Right lobe of liver (tissue), 6 donors: ENCODE data around the gene FBRSL1. TPM values are rescaled to one million over a fixed set of nuclear protein-coding genes. Genes with fewer than 3 reads are reported as not detected.
A peak's percentile ranks its signal among the peaks of the same experiment; 100 is the strongest.

Experiments
- ATAC-seq, 4 donors: fragments of 200-7000 bp; cut with Tn5 transposase; one replicate each; pipeline ENCODE4 v1.9.1; 2020; ENCODE audit warnings: mild to moderate bottlenecking in 4 of 4, moderate library complexity in 4 of 4
- DNase-seq, 3 donors: peaks; one replicate each; pipeline ENCODE4 v3.0.0-alpha.2; 2020
- H3K27ac ChIP-seq, 3 donors: fragments of 200-600 bp; one replicate each; pipeline ENCODE4 v1.8.0; 2022
- H3K27me3 ChIP-seq, 2 donors: fragments of 200-600 bp; one replicate each; pipeline ENCODE4 v1.8.0; 2022
- H3K36me3 ChIP-seq, 4 donors: fragments of 200-600 bp; sonication (generic) in 1 of 4; one replicate each; pipeline versions ENCODE4 v1.5.1 to v1.8.0; 2017 to 2022; ENCODE audit warnings: control low read depth in 1 of 4
- H3K4me1 ChIP-seq, 4 donors: fragments of 200-600 bp; sonication (generic) in 1 of 4; one replicate each; pipeline versions ENCODE4 v1.5.1 to v1.8.0; 2017 to 2022; ENCODE audit warnings: control low read depth in 1 of 4
- H3K4me3 ChIP-seq, 3 donors: fragments of 200-600 bp; one replicate each; pipeline ENCODE4 v1.8.0; 2022
- H3K9me3 ChIP-seq, 4 donors: fragments of 200-600 bp; sonication (generic) in 1 of 4; one replicate each; pipeline versions ENCODE4 v1.5.1 to v1.8.0; 2017 to 2022; ENCODE audit warnings: control low read depth in 1 of 4
- CTCF ChIP-seq, 4 donors: fragments of 200-600 bp in 3 of 4; fragments of 450-650 bp in 1 of 4; IDR thresholded peaks; one replicate each; pipeline versions ENCODE4 v1.5.1 to v1.8.0; 2016 to 2022; ENCODE audit warnings: antibody characterized with exemption in 4 of 4, mild to moderate bottlenecking in 2 of 4
- POLR2A ChIP-seq: fragments of 450-650 bp; IDR thresholded peaks from one replicate; pipeline ENCODE4 v1.6.1; 2017; ENCODE audit warnings: antibody characterized with exemption, mild to moderate bottlenecking
- WGBS: methylation state at CpG from one replicate; pipeline ENCODE4 v1.1.6; 2018; ENCODE audit warnings: low coverage, low lambda C conversion rate; ENCODE audit not compliant: insufficient coverage; ENCODE audit errors: missing lambda C conversion rate; 5-methylcytosine and 5-hydroxymethylcytosine counted together
- intact Hi-C, 2 donors: fragments of 100-400 bp; cut with DNase I; formaldehyde crosslinking; loops; one replicate each; pipeline versions ENCODE4 v1.11.2 to v1.14.1; 2022
- total RNA-seq, 6 experiments: library from RNA; depleted of rRNA in 2 of 6; stranded (reverse); fragments of >200 nt in 2 of 6; fragmentation: NEBNext Ultra II Directional in 3 of 6; extraction: Animal tissue kit (Norgen Biotek cat#: 25700) in 3 of 6; gene quantifications; one replicate each; pipeline versions ENCODE4 v1.1.0 to v1.2.4, GENCODE V29; 2016 to 2023
- donor health status: DM: no; HTN: yes; CAD: no.
- donor health status: DM: no; HTN: no; CAD: no.
- donor health status: DM: no; HTN: no; CAD: no.
- donor health status: DM: no; HTN: yes; CAD: no.
- donor health status: DM: no; HTN: yes; CAD: no.

The FBRSL1 gene
- total RNA-seq, 6 experiments from 2014 or later: 16.2 to 27.6 (median 23.3) TPM

- ATAC-seq (peak in 1 of 4 donors; percentile 16), DNase-seq (peak in 1 of 3 donors; percentile 10)
- Histone ChIP-seq H3K4me3 (no peak overlapping the region), H3K27ac (no peak overlapping the region), H3K27me3 (no peaks in the 10 kb centered on the region), H3K9me3 (no peaks in the 10 kb centered on the region), H3K4me1 (no peaks in the 10 kb centered on the region), H3K36me3 (no peaks in the 10 kb centered on the region)
- WGBS: 28% methylated on average over 5 of the region's 17 CpGs
- intact Hi-C loops: no loop called here
- TF ChIP-seq CTCF (IDR thresholded peaks at IDR 0.05) (no peak), POLR2A (no peak)
These were observed 24.4 kb upstream of the FBRSL1 start for GRCh38 chr12:132465269-132466190.

GRCh38 chr12:132466241-132467201 is 23.4 kb upstream of the FBRSL1 start:
- ATAC-seq: no peak

GRCh38 chr12:132467511-132467910 is 22.4 kb upstream of the FBRSL1 start:
- TF ChIP-seq CTCF (IDR thresholded peaks at IDR 0.05) (no peak), POLR2A (no peak)
- Histone ChIP-seq H3K27ac (no peak overlapping the region), H3K4me3 (no peak overlapping the region), H3K36me3 (no peaks in the 10 kb centered on the region), H3K27me3 (no peaks in the 10 kb centered on the region), H3K9me3 (no peaks in the 10 kb centered on the region), H3K4me1 (no peaks in the 10 kb centered on the region)
- DNase-seq: peak in 1 of 3 donors; percentile 1
- 63% methylated on average over 11 of the region's 13 CpGs for WGBS
- intact Hi-C loops: no loop called here
- no peak for ATAC-seq

More at GRCh38 chr12:132466241-132467201, 23.4 kb upstream of the FBRSL1 start:
- DNase-seq: peak in 1 of 3 donors; percentile 16
- no peaks in the 10 kb centered on the region for H3K9me3 ChIP-seq
- 50% methylated on average over 8 of the region's 18 CpGs for WGBS
- TF ChIP-seq CTCF (IDR thresholded peaks at IDR 0.05) (no peak), POLR2A (no peak)
- H3K36me3 ChIP-seq: no peaks in the 10 kb centered on the region
- H3K4me3 ChIP-seq: no peak overlapping the region
- H3K27me3 ChIP-seq: no peaks in the 10 kb centered on the region
- no peak overlapping the region for H3K27ac ChIP-seq
- H3K4me1 ChIP-seq: no peaks in the 10 kb centered on the region
- intact Hi-C loops: no loop called here

- WGBS: 8% methylated on average over 9 of the region's 9 CpGs
These were observed 20.5 kb upstream of the FBRSL1 start for GRCh38 chr12:132469423-132469822.

More at GRCh38 chr12:132469423-132469822, 20.5 kb upstream of the FBRSL1 start:
- H3K9me3 ChIP-seq: no peaks in the 10 kb centered on the region
- H3K36me3 ChIP-seq: no peaks in the 10 kb centered on the region
- no peaks in the 10 kb centered on the region for H3K4me1 ChIP-seq
- intact Hi-C loops: no loop called here
- ATAC-seq (no peak), DNase-seq (no peak)
- no peak overlapping the region for H3K4me3 ChIP-seq
- no peaks in the 10 kb centered on the region for H3K27me3 ChIP-seq
- no peak for TF ChIP-seq POLR2A
- H3K27ac ChIP-seq: no peak overlapping the region
